ENCODE measurements around the gene MEIS1.

The MEIS1 gene

DNA sequence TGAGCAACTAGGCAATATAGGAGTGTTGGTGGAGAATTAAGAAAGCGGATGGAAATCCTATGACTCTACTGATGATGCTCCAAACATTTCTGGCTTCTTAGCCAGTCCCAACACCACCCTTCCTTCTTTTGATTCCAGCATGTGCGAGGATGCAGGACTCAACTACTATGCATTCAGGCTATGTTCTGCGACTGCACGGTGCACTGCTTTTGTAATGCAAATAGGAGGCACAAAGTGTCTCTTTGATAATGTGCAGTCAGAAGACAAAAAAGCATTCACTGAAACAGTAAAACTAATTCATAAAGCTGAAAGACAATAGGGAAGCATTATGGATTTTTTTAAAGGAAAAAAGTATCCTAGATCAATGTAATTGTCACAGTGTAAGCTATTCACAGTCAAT is 106.7 kb downstream of the MEIS1 start:
- no peak for DNase-seq

DNA sequence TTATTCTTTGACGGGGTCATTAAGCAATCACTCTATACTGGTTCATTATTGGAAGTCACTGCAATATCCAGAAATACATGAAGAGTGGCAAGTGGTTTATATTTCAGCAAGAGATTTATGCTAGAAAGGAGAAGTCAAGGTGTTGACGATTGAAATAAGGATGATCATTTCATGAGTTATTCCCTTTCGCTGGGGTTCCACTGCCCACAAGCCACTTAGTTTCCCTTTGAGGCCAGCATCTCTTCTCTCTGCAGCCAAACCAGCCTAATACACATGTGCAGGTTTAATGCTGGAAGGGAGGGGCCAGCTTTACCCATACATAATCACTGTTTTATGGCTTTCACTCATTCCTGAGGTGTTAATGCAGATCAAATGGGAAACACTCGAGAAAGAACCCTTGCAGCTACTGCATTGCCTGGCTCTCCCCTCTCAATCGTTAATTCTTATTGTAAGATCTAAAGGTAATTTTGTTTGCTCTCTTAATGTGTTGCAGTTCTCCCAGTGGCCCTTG is 108.4 kb downstream of the MEIS1 start:
- no peak for DNase-seq

DNA sequence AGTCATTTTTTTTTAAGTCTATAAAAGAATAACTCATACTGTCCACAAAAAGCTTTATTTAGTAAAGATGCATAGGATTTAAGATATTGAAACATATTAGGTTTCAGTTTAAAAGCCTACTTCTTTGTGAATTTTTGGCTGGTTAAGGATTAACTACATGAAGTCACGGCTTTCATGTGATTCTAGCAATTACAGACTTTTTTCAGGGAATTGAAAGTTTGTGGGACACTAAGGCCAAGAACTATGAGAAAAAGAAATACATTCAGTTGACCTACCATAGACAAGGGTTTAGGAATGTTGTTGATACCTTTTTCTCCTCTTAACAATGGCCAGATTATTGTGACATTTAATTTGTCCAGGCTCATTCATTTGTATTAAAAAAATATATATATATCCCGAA is 109.3 kb downstream of the MEIS1 start:
- DNase-seq: no peak

DNA sequence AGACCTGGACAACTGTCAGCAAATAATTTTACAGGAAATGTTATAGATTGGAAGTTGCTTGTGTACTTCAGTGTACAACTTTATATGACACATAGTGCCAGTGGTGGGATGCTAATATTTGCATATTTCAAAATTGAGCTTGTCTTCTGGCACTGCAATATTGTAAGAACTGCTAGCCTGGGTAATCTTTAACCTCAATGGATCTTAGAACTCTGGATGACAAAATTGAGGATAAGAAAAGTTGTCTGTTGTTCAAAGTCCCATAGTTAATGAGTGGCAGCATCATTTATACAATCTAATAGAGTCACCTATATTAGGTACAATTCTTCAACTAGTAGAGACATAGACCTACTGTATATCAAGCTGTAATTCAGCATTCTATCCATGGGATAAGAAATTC is 110.3 kb downstream of the MEIS1 start:
- DNase-seq: no peak

DNA sequence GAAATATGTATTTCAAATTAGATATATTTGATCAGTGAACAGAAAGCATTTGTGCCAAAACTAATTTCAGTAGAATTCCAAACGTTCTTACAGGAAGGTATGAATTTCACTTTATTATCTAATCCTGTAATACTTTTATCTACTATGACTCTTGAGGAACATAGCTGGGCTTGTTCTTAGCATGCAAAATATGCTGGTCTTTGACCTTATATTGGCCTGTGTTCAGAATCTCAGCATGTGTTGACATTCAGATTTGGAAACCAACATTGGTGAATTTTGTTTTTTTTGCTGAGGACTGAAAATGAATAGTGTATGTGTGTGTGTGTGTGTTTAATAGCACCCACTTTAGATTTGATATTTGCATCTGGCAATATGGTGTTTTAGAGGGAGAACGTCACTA is 112.2 kb downstream of the MEIS1 start:
- DNase-seq: no peak

DNA sequence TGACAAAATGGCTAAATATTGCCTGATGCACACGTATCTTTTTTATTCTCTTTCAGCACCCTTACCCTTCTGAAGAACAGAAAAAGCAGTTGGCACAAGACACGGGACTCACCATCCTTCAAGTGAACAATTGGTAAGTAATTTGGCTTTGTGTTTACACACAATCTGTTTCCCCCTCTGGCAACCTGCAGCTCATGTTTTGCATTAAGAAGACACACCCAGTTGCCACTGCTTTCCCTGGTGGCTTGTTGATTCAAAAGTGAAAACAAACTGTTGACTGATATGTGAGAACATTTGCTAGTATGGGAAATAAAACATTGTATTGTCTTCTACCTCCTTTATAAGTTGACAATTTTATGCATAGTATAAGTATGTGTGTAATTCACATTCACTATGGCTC is 113.0 kb downstream of the MEIS1 start:
- DNase-seq: no peak

DNA sequence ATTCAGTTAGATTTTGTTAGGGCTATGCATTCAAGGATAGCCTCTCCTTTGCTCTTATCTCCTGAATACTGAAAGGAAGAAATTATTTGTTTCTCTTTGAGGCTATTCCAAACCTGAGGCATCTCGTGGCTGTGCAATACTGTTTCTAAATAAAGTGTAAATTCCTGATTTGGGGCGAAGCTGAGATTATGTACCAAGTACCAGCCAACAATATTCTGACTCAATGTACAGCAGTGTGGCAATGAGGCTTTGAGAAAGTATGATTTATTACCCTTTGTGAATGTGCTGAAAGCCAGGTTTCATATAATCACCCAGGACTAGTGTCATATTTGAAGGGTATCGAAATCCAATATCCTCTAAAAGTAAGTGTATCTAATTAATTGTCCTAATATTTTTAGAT is 113.5 kb downstream of the MEIS1 start:
- no peak for DNase-seq

DNA sequence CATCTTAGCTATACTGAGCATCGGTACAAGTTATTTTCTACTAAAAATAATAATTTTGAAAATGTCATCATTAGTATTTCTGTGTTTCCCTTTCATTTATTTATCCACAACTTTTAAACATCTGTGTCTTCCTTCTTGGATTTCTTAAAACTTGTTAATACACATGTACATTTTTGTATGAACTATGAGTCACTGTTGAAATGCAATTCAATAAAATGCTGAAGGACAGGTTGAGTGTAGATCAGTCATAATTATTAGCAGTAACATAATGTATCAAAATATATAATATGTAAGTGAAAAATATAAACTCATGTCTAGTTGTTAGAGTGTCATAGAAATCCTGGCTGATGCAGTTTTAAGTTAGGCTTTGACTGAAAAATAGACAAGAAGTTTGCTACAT is 115.9 kb downstream of the MEIS1 start:
- DNase-seq: no peak

DNA sequence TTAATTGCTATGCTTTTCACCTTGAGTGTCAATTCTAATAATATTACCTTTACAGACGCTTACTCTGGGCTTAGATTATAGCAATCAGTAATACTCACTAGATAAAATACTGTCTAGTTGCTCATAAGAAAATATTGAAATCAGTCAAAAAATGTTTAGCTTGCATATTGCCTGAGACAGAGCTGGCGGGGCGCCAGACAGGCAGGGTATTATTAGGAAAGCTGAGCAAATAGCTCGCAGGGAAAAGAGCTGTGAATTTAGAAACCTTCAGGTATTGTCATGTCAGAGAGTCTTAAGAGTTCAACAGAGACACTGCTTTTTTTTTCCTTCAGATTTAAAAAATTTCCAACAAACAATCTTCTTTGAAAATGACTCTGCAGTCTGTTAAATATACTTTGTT is 118.4 kb downstream of the MEIS1 start:
- DNase-seq: no peak

DNA sequence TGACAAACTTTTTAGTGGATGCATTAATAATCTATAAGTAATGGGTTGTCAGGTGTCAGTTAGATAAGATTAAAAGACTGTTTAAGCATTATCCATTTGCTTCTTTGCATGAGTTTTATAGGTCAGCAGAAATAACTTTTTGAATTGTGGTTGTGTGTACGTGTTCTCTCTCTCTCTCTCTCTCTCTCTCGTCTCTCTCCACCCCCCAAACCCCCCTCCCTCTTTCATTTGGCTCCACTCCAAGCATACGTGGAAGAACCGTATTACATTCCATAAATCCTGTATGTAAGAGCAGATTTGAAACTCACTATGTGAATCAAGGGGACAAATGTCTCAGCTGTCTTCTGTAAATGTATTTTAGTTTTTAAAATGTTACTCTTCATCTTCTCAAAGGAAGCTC is 120.2 kb downstream of the MEIS1 start:
- no peak for DNase-seq

DNA sequence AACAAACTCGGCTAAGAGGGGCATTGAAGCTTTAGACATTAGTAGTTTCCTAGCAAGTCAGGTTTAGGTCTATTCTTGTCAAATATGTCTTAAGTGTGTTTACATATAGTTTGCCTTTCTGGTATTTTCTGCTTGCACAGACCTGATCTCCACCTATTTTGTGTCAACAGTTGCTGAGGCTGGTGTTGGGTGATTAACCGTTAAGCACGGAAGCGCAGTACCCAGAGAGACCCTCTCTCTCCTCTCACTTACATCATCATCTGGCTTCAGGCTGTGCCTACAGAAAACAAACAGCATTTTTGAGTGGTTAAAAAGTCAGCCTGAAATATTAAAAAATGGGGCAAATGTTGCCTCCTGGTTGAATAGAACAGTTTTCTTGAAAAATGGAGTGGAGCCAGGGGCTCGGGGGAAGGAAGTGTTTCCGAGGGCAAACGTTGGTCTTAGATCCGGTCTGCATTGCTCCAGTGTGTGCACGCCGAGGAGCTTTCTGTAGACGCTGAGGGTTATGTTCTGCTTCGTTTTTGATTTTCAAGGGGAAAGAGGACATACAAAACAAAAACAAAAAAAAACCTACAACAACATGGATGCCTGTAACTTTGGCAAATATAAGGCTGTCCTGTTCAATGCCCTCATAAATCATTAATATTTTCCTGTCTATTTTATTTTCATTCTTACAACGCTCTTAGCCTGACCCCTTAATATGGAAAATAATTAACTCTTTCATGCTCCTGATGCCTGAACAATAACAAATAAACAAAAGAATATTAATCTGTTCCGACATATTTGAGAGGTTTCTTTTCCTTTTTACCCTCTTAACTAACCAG is 120.8 kb downstream of the MEIS1 start:
- DNase-seq: no peak

DNA sequence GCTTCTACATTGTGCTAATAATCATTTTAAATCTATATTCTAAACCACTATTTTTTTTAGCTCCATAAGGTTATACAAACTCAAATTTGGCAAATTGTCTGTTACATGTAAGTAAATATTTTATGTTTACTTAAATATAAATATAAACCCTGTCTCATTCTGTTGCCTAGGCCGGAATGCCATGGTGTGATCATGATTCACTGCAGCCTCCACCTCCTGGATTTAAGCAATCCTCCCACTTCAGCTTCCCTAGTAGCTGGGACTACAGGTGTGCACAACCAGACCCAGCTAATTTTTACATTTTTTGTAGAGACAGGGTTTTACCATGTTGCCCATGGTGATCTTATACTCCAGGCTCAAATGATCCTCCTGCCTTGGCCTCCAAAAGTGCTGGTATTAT is 124.7 kb downstream of the MEIS1 start:
- DNase-seq: no peak

DNA sequence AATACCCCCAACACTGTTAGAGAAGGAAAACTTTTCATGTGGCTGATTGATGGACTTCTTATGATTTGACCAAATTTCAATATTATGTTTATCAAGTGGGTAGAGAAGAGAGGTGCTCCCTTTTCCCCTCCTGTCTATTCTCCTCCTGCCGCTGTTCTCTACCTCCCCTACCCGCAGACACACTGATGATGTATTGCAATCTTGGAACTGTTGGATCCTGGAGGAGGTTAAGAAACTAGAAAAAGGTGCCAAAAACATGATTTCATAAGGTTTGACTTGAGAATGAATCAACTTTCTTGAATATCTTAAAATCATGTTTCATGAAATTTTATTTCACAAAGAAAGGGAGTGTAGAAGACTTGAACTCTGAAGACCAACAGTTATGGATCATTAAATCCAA is 125.8 kb downstream of the MEIS1 start:
- no peak for DNase-seq

DNA sequence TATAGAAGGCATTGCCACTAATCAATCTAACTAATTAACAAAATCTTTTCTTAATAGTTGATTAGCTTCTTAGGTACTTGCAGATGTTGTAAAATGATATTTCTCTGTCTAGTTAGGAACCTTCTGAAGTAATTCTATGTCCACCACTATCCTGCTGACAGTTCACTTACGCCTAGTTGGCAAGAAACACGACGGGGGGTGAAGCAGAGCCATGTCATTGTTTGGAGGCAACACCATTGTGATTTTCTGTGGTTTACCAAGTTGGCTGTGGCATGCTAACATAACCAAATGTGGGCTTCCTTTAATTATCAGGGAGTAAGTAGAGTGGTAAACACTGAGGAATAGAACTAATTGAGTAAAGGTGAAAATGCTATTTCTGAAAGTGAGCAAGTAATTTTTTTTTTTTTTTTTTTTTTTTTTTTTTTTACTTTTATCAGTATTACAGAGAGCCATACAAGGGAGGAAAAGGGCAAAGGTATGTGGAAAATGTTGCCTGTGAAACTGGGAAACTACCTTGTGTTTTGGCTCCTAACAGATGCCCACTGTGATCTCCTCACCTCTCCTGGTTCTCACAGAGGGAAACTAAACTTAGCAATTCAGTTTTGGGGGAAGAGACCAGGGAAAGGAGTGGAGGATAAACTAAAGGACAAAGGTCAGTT is 126.8 kb downstream of the MEIS1 start:
- DNase-seq: no peak

DNA sequence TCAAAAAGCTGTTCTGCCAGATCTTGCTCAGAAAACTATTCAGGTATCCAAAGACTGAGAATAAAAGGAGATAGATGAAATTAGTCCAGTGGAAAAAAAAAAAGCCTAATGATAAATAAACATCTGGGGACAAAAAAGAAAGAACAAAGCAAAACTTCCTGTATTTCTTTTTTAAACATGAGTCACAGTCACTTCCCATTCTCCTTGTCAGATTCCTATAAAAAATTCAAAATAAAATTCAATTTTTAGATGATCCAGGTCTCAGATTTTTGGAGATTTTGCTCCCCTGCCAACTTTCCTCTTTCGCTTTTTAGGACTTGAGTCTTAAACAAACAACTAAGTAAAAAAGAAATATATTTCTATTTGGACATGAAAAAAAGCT is 127.4 kb downstream of the MEIS1 start:
- DNase-seq: no peak

DNA sequence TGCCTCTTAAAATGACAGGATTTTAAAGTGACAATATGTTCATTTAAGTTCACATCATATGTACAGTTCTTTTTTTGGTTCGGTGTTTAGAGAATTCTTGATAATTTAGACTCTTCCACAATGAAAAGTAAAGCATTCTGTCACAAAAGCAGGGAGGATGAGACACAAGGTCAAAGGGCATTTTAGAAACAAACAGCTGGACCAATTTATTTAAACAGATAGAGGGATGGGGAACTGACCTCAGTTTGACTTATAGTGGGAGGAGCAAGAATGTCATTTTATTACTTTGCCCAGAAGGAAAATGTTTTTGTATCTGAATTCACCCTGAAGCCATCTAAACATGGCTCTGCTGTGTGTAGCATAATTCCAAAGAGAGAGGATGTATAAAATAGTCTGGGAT is 128.5 kb downstream of the MEIS1 start:
- no peak for DNase-seq

DNA sequence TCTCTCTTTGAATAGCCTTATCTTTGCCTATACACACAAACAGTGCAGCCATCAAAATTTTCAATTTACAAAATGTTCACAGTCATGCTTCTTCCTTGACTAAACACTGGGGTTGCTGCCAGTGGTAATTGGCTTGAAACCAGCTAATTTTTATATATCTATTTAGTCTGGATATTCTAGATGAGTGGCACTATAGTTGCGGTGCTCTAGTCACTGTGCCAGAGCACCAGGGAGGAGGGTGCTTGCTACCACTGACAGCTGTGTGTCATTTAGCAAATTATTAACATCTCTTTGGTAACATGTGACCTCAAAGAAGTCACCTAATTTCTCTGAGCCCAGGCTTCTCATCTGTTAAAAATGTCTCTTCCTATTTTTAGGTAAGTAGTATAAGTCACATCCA is 130.4 kb downstream of the MEIS1 start:
- DNase-seq: no peak

DNA sequence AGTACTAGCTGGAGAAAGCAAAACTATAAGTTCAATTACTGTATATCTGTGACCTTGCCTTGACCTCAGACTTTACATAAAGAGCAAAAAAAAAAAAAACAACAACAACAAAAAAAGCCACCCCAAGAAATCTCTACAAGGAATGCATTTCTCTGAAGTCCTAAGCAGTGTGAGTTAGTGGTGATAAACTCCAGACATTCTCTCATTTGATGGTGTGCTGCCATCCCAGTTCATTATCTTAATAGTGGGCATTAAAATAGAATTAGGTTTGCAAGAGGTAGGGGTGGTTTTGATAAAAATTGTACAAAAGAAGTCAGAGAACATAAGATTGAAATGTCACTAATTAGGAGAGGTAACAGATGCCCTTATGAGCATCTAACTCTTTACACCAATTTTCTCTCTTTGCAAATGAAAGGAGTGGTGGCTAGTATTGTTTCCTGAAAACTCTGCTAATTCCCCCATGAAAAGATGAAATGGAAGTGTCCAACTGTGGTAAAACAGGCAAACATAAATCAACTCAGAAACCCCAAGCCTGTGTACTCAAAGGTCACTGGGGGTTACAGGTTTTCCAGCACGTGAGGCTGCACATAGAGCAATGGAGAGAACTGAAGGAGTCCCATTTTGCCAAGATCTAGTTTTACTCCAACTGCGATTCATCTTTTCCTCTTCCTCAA is 131.9 kb downstream of the MEIS1 start:
- no peak for DNase-seq

DNA sequence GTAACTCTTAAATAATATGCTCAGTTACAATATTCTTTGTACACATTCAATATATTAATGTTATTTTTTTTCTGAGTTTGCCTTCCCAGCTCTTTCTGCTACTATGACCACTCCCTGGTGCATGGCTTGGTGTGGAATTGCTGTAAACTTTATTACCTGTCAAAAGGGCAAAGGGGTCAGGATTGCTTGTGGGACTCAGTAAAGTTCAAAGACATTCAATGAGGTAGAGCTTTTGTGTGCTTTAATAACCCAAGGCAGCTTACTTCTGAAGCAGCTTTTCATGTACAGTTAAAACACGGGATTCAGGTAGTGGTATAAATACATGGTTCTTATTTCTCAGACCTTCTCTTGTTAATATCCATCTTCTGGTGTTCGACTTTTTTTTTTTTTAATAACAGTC is 132.8 kb downstream of the MEIS1 start:
- no peak for DNase-seq

DNA sequence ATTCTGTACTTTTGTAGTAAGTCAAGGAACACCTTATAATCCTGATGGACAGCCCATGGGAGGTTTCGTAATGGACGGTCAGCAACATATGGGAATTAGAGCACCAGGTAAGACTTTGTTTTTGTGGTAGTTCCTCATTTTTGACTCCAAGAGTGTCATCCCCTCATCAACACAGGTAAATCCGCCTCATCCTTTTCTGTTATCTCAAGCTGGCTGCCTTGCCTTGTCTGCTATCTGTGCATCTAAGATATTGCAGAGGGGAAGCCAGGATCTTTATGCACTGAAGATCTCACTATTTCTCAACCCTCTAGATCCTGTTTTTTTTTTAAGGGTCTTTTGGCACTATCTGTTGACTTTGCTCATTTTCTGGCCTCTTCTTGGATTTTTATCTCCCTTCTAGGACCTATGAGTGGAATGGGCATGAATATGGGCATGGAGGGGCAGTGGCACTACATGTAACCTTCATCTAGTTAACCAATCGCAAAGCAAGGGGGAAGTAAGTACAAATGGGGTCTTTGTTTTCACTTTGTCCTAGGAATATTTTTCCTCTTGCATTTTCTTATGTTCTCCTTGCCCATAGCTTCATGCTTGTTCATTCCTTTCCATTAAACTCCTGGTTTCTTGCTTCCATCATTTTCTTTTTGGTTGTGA is 133.8 kb downstream of the MEIS1 start:
- DNase-seq: no peak

DNA sequence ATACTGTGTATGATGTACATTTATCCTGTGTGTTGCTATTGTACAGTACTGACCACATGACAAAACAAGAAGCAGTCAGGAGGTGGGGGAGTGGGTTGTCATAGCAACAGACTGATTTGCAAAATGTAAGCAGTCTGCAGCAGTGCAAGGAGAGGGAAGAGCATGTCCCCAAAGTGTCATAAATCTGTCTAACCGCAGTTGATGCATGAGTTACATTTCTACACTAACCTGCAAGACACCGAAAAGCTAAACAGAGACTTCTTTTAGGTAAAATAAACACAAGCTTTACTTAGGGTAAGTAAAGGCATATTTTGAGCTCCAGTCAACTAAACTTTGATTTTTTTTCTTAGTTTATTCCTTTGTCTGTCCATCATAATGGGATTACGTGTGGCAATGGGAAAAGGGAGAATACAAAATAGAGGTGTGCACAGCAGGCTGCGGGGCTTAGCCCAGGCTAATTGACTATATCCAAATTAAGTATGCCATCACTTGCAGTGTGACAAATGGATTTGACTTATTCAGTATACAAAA is 134.5 kb downstream of the MEIS1 start:
- no peak for DNase-seq

DNA sequence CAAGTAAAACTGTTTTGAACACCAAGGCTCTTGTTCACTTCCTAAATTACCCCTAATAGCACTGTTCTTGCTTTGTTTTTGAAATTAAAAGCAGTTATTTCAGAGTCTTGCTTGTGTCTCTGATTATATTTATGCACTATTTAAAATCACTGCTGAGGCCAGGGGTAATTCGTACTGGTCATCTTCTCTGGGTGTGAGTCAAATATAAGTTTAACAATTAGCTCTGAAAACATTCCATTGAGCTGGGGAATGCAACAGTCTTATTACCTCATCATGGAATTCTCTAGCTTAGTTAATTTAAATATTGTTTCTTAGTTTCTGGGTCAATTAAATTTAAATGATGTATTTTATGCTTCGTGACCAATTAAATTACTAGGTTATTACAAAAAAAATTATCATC is 135.0 kb downstream of the MEIS1 start:
- no peak for DNase-seq

DNA sequence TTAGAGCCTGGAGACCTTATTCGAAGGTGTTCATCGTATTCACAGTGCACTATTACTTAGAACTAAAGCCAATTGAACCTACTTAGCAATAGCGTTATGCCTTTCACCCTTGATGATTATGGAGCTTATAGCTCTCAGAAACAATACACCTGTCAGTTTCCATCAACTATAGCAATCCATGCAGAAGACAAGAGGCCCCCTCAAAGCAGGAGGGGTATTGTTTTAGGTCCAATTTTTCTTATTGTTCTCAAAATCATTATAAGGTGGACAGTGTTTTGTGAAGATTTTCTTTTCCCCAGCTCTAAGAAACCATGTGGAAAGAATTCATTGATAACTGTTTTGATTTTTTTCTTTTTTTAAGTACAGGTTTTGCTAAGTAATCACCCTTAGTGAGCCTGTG is 135.5 kb downstream of the MEIS1 start:
- DNase-seq: no peak
